ENCODE measurements around the gene FCHSD1. TPM values are rescaled to one million over a fixed set of nuclear protein-coding genes. Genes with fewer than 3 reads are reported as not detected.

The FCHSD1 gene
- total RNA-seq, 1 donor from 2014 or later = 8.7 TPM

DNA sequence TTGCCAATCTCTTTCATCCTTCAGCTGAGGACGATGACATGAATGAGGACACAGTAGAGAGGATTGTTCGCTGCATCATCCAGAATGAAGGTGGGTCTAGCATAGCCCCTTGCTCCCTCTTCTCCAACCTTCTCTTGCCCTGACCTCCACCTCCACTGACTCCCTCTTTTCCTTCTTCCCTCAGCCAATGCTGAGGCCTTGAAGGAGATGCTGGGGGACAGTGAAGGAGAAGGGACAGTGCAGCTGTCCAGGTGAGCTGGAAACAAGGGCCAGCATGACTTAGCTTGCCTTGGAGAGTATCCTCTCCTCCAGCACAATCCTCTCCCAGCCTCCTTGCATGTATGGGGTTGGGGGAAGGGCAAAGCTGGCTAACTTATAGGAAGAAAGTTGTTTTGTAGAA, 12.4 kb downstream of the FCHSD1 start:
- Histone ChIP-seq H3K27ac (no peak overlapping the region), H3K4me2 (no peak overlapping the region), H3K4me1 (peaks cover 5% of the 10 kb centered on the region), H3K9me3 (ENCODE audit: low read depth) (no peaks in the 10 kb centered on the region), H2AFZ (replicated peaks) (no peak overlapping the region), H3K36me3 (no peaks in the 10 kb centered on the region), H3K79me2 (ENCODE audit: low read depth) (peaks cover 29% of the 10 kb centered on the region), H3K4me3 (no peak overlapping the region), H3K9ac (no peak overlapping the region), H4K20me1 (ENCODE audit: low read depth) (peaks cover 42% of the 10 kb centered on the region), H3K27me3 (peaks cover 16% of the 10 kb centered on the region), H3F3A (ENCODE audit: low read depth) (peaks cover 9% of the 10 kb centered on the region)
- no peak overlapping the region for H3K27ac Mint-ChIP-seq
- no peaks in the 10 kb centered on the region for H3K9me3 Mint-ChIP-seq
- H3K4me3 Mint-ChIP-seq = peak overlapping the region; percentile 84
- TF ChIP-seq EZH2 (IDR thresholded peaks at IDR 0.05) (no peak), EZH2phosphoT487 (IDR thresholded peaks at IDR 0.05) (no peak)
- TF ChIP-seq, protein P1, sequence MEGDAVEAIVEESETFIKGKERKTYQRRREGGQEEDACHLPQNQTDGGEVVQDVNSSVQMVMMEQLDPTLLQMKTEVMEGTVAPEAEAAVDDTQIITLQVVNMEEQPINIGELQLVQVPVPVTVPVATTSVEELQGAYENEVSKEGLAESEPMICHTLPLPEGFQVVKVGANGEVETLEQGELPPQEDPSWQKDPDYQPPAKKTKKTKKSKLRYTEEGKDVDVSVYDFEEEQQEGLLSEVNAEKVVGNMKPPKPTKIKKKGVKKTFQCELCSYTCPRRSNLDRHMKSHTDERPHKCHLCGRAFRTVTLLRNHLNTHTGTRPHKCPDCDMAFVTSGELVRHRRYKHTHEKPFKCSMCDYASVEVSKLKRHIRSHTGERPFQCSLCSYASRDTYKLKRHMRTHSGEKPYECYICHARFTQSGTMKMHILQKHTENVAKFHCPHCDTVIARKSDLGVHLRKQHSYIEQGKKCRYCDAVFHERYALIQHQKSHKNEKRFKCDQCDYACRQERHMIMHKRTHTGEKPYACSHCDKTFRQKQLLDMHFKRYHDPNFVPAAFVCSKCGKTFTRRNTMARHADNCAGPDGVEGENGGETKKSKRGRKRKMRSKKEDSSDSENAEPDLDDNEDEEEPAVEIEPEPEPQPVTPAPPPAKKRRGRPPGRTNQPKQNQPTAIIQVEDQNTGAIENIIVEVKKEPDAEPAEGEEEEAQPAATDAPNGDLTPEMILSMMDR (IDR thresholded peaks at IDR 0.05) = no peak
- H3K27me3 Mint-ChIP-seq (ENCODE audit: insufficient read depth, low read depth) = no peaks in the 10 kb centered on the region
- H3K4me1 Mint-ChIP-seq = peaks cover 25% of the 10 kb centered on the region
- peaks cover 7% of the 10 kb centered on the region for H3K36me3 Mint-ChIP-seq
- no peak for DNase-seq (ENCODE audit: low spot score)

DNA sequence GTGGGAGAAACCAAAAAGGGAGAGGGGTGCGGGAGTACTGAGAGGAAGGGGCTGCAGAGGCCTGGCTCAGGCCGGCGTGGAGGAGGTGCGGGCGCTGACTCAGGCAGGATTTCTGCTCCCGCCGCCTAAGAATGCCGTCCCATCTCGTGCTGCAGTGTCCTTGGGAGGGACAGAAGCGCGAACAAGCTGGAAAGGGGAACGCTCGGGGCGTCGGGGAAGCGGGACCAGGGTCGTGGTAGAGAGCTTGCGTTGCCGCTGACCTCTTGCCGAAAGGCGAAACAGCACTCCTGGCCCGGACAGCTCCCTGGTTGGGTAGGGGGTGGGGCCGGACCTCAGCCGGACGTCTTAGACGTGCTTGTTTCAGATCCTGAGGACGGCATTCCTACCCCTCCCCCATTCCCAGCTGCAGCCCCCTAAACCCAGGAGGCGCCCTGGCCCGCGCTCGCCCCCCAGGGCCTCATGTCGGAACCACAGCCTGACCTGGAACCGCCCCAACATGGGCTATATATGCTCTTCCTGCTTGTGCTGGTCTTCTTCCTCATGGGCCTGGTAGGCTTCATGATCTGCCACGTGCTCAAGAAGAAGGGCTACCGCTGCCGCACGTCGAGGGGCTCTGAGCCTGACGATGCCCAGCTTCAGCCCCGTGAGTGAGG, 13.3 kb downstream of the FCHSD1 start:
- Histone ChIP-seq H3F3A (ENCODE audit: low read depth) (peaks cover 9% of the 10 kb centered on the region), H3K27ac (no peak overlapping the region), H3K9ac (no peak overlapping the region), H3K27me3 (peaks cover 16% of the 10 kb centered on the region), H2AFZ (replicated peaks) (peak overlapping the region; percentile 91), H3K4me2 (peak overlapping the region; percentile 96), H3K36me3 (no peaks in the 10 kb centered on the region), H3K9me3 (ENCODE audit: low read depth) (no peaks in the 10 kb centered on the region), H3K79me2 (ENCODE audit: low read depth) (peaks cover 36% of the 10 kb centered on the region), H3K4me3 (peak overlapping the region; percentile 80), H4K20me1 (ENCODE audit: low read depth) (peaks cover 45% of the 10 kb centered on the region), H3K4me1 (peaks cover 5% of the 10 kb centered on the region)
- peak; percentile 94 for DNase-seq (ENCODE audit: low spot score)
- H3K9me3 Mint-ChIP-seq = no peaks in the 10 kb centered on the region
- peak overlapping the region; percentile 84 for H3K4me3 Mint-ChIP-seq
- no peak overlapping the region for H3K27ac Mint-ChIP-seq
- peaks cover 25% of the 10 kb centered on the region for H3K4me1 Mint-ChIP-seq
- H3K36me3 Mint-ChIP-seq = peaks cover 7% of the 10 kb centered on the region
- TF ChIP-seq EZH2phosphoT487 (IDR thresholded peaks at IDR 0.05) (no peak), EZH2 (IDR thresholded peaks at IDR 0.05) (peak; percentile 33)
- TF ChIP-seq, protein P1 (IDR thresholded peaks at IDR 0.05) = peak; percentile 57
- no peaks in the 10 kb centered on the region for H3K27me3 Mint-ChIP-seq (ENCODE audit: insufficient read depth, low read depth)

DNA sequence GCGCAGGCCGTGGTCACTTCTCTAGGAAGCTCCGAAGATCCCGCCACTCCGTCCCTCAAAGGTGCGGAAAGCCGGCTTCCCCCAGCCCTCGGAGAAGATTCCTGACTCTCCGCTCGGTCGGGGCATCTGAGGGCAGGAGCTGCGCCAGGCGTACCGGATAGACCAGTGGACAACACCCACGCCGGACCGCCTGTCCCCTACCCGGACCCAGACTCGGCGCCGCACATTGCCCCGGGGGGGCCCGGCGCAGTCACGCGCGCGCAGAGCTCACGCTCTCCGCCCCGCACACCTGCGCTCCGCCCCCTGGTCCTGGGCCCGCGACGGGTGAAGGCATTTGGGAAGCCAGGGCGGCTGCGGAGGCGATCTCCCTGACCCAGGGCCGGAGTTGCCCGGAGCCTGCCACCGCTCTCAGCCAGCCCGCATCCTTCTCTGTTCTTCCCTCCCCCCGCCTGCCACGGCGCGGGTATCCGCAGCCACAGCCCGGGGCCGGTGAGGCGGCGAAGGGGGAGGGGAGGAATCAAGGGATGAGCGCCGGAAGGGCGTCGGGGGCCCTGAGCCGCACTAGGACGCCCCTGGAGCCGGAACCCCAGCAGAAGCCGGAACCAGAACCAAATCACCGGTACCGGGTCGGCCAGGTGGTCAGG, 14.0 kb downstream of the FCHSD1 start:
- H3K27ac Mint-ChIP-seq = no peak overlapping the region
- Histone ChIP-seq H3K27ac (no peak overlapping the region), H3F3A (ENCODE audit: low read depth) (peaks cover 9% of the 10 kb centered on the region), H3K4me1 (peaks cover 5% of the 10 kb centered on the region), H3K9me3 (ENCODE audit: low read depth) (no peaks in the 10 kb centered on the region), H3K27me3 (peaks cover 16% of the 10 kb centered on the region), H3K36me3 (no peaks in the 10 kb centered on the region), H3K4me2 (peak overlapping the region; percentile 96), H3K4me3 (peak overlapping the region; percentile 80), H2AFZ (replicated peaks) (peak overlapping the region; percentile 91), H4K20me1 (ENCODE audit: low read depth) (peaks cover 47% of the 10 kb centered on the region), H3K9ac (no peak overlapping the region), H3K79me2 (ENCODE audit: low read depth) (peaks cover 42% of the 10 kb centered on the region)
- TF ChIP-seq, protein P1 (IDR thresholded peaks at IDR 0.05) = no peak
- TF ChIP-seq EZH2phosphoT487 (IDR thresholded peaks at IDR 0.05) (peak; percentile 42), EZH2 (IDR thresholded peaks at IDR 0.05) (peak; percentile 68)
- no peaks in the 10 kb centered on the region for H3K27me3 Mint-ChIP-seq (ENCODE audit: insufficient read depth, low read depth)
- H3K4me3 Mint-ChIP-seq = peak overlapping the region; percentile 87
- no peaks in the 10 kb centered on the region for H3K9me3 Mint-ChIP-seq
- peaks cover 7% of the 10 kb centered on the region for H3K36me3 Mint-ChIP-seq
- DNase-seq (ENCODE audit: low spot score) = peak; percentile 62
- H3K4me1 Mint-ChIP-seq = peaks cover 25% of the 10 kb centered on the region
